HEK293 (cell line): ENCODE results near the gene SAMHD1.
"Not testable (repeated sequence)": the region's sequence is repeated elsewhere in the genome, so short reads cannot be mapped to it uniquely, and the experiment has no call there.

Source experiments
- CTCF ChIA-PET: fragments of 350-600 bp; formaldehyde crosslinking; extraction: SDS; loops from one replicate; lab custom pipeline; 2021; ENCODE audit warnings: antibody characterized with exemption; lab: Yijun Ruan, JAX
- POLR2A ChIA-PET: fragments of 300-600 bp; formaldehyde crosslinking; extraction: SDS; loops from one replicate; lab custom pipeline; 2020; ENCODE audit warnings: antibody characterized with exemption, inconsistent platforms; lab: Yijun Ruan, JAX
- H3K27ac ChIP-seq: fragments of 200-500 bp; sonication (Bioruptor generic); 2 replicates; pipeline ENCODE4 v1.5.1; 2014; ENCODE audit warnings: low read depth, low read length, control low read depth, inconsistent platforms; ENCODE audit errors: extremely low read depth
- H3K36me3 ChIP-seq, 2 experiments: fragments of 200-500 bp in 1 of 2; sonication (Bioruptor generic) in 1 of 2; 1 replicate in 1 of 2; 2 replicates in 1 of 2; pipeline ENCODE4 v1.5.1; 2014 to 2017; ENCODE audit warnings: inconsistent platforms in 2 of 2, low read length in 2 of 2; ENCODE audit not compliant: control insufficient read depth in 2 of 2, insufficient read depth in 1 of 2
- H3K4me1 ChIP-seq: fragments of 200-500 bp; sonication (Bioruptor generic); 2 replicates; pipeline ENCODE4 v1.5.1; 2014; ENCODE audit warnings: mild to moderate bottlenecking, low read length, inconsistent platforms; ENCODE audit not compliant: control insufficient read depth, insufficient read depth
- H3K4me3 ChIP-seq: 2 replicates; pipeline ENCODE4 v1.5.1; 2011; ENCODE audit warnings: low read depth, mild to moderate bottlenecking, control low read depth, low read length, moderate library complexity
- H3K9me3 ChIP-seq: fragments of 200-500 bp; sonication (Bioruptor generic); 2 replicates; pipeline ENCODE4 v1.5.1; 2014; ENCODE audit warnings: low read depth, low read length, inconsistent platforms; ENCODE audit not compliant: control insufficient read depth, insufficient read depth
- INSM2 ChIP-seq: fragments of 450-650 bp; formaldehyde crosslinking; IDR thresholded peaks from 2 replicates; pipeline ENCODE4 v1.5.1; 2016; ENCODE audit warnings: missing biosample characterization, missing genetic modification characterization
- PRDM10 ChIP-seq: fragments of 450-650 bp; formaldehyde crosslinking; IDR thresholded peaks from 2 replicates; pipeline ENCODE4 v1.5.1; 2016; ENCODE audit warnings: missing biosample characterization, missing genetic modification characterization
- REST ChIP-seq: fragments of 450-650 bp; formaldehyde crosslinking; IDR thresholded peaks from 2 replicates; pipeline ENCODE4 v1.5.1; 2016; ENCODE audit warnings: missing biosample characterization, missing genetic modification characterization
- SALL2 ChIP-seq: fragments of 450-650 bp; formaldehyde crosslinking; IDR thresholded peaks from 2 replicates; pipeline ENCODE4 v1.5.0; 2017; ENCODE audit warnings: missing biosample characterization, mild to moderate bottlenecking, missing genetic modification characterization, borderline replicate concordance
- SETDB1 ChIP-seq: IDR thresholded peaks from one replicate; pipeline ENCODE4 v1.6.1; 2017; ENCODE audit warnings: mild to moderate bottlenecking, low read length, moderate library complexity, mixed read lengths; ENCODE audit not compliant: insufficient read length
- SP2 ChIP-seq: fragments of 450-650 bp; formaldehyde crosslinking; IDR thresholded peaks from 2 replicates; pipeline ENCODE4 v1.5.1; 2016; ENCODE audit warnings: missing biosample characterization, missing genetic modification characterization
- ZBTB44 ChIP-seq: fragments of 450-650 bp; IDR thresholded peaks from 2 replicates; pipeline ENCODE4 v1.5.1; 2018; ENCODE audit warnings: missing biosample characterization, mild to moderate bottlenecking, missing genetic modification characterization
- ZNF112 ChIP-seq: fragments of 450-650 bp; formaldehyde crosslinking; IDR thresholded peaks from 2 replicates; pipeline ENCODE4 v1.5.0; 2017; ENCODE audit warnings: missing biosample characterization, missing genetic modification characterization
- ZNF138 ChIP-seq: fragments of 450-650 bp; formaldehyde crosslinking; IDR thresholded peaks from 2 replicates; pipeline ENCODE4 v1.5.1; 2016; ENCODE audit warnings: missing biosample characterization, missing genetic modification characterization, borderline replicate concordance
- ZNF510 ChIP-seq: fragments of 450-650 bp; formaldehyde crosslinking; IDR thresholded peaks from 2 replicates; pipeline ENCODE4 v1.5.1; 2018; ENCODE audit warnings: mild to moderate bottlenecking, missing genetic modification characterization, missing biosample characterization; ENCODE audit not compliant: insufficient replicate concordance
- ZNF561 ChIP-seq: fragments of 450-650 bp; IDR thresholded peaks from 2 replicates; pipeline ENCODE4 v1.5.1; 2018; ENCODE audit warnings: missing biosample characterization, missing genetic modification characterization, borderline replicate concordance
- ZNF585B ChIP-seq: fragments of 450-650 bp; formaldehyde crosslinking; IDR thresholded peaks from 2 replicates; pipeline ENCODE4 v1.5.1; 2016; ENCODE audit warnings: missing biosample characterization, missing genetic modification characterization
- ZNF692 ChIP-seq: fragments of 450-650 bp; formaldehyde crosslinking; IDR thresholded peaks from 2 replicates; pipeline ENCODE4 v1.5.1; 2016; ENCODE audit warnings: missing biosample characterization, missing genetic modification characterization
- ZNF707 ChIP-seq: fragments of 450-650 bp; formaldehyde crosslinking; IDR thresholded peaks from 2 replicates; pipeline ENCODE4 v1.5.1; 2016; ENCODE audit warnings: missing biosample characterization, missing genetic modification characterization
- ZNF792 ChIP-seq: fragments of 450-650 bp; formaldehyde crosslinking; IDR thresholded peaks from 2 replicates; pipeline ENCODE4 v1.5.1; 2016; ENCODE audit warnings: missing biosample characterization, missing genetic modification characterization
- TF ChIP-seq, protein P1 (sequence below): IDR thresholded peaks from 2 replicates; pipeline ENCODE4 v1.6.1; 2011; ENCODE audit warnings: mild to moderate bottlenecking, low read depth, low read length, borderline replicate concordance

SAMHD1 gene

DNA sequence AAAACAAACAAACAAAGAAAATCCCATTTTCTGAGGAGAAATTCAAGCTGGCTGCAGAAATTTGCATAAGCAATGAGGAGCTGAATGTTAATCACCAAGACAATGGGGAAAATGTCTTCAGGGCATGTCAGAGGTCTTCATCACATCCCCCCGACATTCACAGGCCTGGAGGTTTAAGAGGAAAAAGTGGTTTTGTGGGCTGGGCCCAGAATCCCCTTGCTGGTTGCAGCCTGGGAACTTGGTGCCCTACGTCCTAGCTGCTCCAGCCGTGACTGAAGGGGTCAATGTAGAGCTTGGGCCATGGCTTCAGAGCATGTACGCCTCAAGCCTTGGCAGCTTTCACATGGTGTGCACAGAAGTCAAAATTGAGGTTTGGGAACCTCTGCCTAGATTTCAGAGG, 42.7 kb upstream of the SAMHD1 start:
- POLR2A ChIA-PET, H3K4me3 ChIP-seq, H3K9me3 ChIP-seq, H3K27ac ChIP-seq, CTCF ChIA-PET, H3K4me1 ChIP-seq: not testable (repeated sequence)
- TF ChIP-seq ZNF585B (tag by site-specific recombination) = peak; percentile 90
- peaks cover 0 to 44% of the 10 kb centered on the region in 2 experiments for H3K36me3 ChIP-seq

DNA sequence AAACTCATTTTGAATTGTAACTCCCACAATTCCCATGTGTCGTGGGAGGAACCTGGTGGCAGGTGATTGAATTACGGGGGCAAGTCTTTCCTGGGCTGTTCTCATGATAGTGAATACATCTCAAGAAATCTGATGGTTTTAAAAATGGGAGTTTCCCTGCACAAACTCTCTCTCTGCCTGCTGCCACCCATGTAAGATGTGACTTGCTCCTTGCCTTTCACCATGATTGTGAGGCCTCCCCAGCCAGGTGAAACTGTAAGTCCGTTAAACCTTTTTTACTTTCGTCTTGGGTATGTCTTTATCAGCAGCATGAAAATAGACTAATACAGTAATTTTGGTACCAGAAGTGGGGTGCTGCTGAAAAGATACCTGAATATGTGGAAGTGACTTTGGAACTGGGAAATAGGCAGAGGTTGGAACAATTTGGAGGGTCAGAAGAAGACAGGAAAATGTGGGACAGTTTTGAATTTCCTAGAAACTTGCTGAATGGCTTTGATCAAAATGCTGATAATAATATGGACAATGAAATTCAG, 41.4 kb upstream of the SAMHD1 start:
- no peaks in the 10 kb centered on the region for H3K9me3 ChIP-seq
- no peak overlapping the region for H3K27ac ChIP-seq
- peaks cover 0 to 34% of the 10 kb centered on the region in 2 experiments for H3K36me3 ChIP-seq
- CTCF ChIA-PET = no interaction called here
- H3K4me3 ChIP-seq = no peak overlapping the region
- no peaks in the 10 kb centered on the region for H3K4me1 ChIP-seq
- POLR2A ChIA-PET = interaction anchor here (0.7 kb wide), 1 partner anchor 359 kb away, joined by 3 read pairs; no protein-coding TSS in a partner anchor
- TF ChIP-seq SALL2 (tag by site-specific recombination) (no peak), ZNF692 (tag by site-specific recombination) (no peak), ZNF707 (peak; percentile 98), INSM2 (no peak), ZNF561 (tag by site-specific recombination) (no peak), SETDB1 (peak; percentile 62)

- Histone ChIP-seq H3K36me3 (peaks cover 0 to 23% of the 10 kb centered on the region in 2 experiments; a peak in 2 of 3 replicates), H3K9me3 (no peaks in the 10 kb centered on the region), H3K27ac (no peak overlapping the region), H3K4me3 (no peak overlapping the region), H3K4me1 (no peaks in the 10 kb centered on the region)
- TF ChIP-seq ZNF792 = no peak
- TF ChIP-seq ZNF510 (tag by site-specific recombination) = no peak
- TF ChIP-seq PRDM10 (tag by site-specific recombination) = no peak
- no peak for TF ChIP-seq SP2 (tag by site-specific recombination)
- no peak for TF ChIP-seq ZNF112 (tag by site-specific recombination)
- TF ChIP-seq REST (tag by site-specific recombination) = no peak
- TF ChIP-seq, protein P1, sequence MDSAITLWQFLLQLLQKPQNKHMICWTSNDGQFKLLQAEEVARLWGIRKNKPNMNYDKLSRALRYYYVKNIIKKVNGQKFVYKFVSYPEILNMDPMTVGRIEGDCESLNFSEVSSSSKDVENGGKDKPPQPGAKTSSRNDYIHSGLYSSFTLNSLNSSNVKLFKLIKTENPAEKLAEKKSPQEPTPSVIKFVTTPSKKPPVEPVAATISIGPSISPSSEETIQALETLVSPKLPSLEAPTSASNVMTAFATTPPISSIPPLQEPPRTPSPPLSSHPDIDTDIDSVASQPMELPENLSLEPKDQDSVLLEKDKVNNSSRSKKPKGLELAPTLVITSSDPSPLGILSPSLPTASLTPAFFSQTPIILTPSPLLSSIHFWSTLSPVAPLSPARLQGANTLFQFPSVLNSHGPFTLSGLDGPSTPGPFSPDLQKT = no peak
- no peak for TF ChIP-seq ZBTB44 (tag by site-specific recombination)
- TF ChIP-seq ZNF138 = no peak
- CTCF ChIA-PET = no interaction called here
- POLR2A ChIA-PET = no interaction called here
Measured at GRCh38 chr20:36991703-36992102, 40.2 kb upstream of the SAMHD1 start.
